ENCODE data around the gene BBS7. TPM values are rescaled to one million over a fixed set of nuclear protein-coding genes. Genes with fewer than 3 reads are reported as not detected.

BBS7 gene, protein sequence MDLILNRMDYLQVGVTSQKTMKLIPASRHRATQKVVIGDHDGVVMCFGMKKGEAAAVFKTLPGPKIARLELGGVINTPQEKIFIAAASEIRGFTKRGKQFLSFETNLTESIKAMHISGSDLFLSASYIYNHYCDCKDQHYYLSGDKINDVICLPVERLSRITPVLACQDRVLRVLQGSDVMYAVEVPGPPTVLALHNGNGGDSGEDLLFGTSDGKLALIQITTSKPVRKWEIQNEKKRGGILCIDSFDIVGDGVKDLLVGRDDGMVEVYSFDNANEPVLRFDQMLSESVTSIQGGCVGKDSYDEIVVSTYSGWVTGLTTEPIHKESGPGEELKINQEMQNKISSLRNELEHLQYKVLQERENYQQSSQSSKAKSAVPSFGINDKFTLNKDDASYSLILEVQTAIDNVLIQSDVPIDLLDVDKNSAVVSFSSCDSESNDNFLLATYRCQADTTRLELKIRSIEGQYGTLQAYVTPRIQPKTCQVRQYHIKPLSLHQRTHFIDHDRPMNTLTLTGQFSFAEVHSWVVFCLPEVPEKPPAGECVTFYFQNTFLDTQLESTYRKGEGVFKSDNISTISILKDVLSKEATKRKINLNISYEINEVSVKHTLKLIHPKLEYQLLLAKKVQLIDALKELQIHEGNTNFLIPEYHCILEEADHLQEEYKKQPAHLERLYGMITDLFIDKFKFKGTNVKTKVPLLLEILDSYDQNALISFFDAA
- 11.9 to 16.1 TPM (median 14.1 TPM) in 5 replicates for total RNA-seq (2022; extraction: Qiagen RNA extraction)

DNA sequence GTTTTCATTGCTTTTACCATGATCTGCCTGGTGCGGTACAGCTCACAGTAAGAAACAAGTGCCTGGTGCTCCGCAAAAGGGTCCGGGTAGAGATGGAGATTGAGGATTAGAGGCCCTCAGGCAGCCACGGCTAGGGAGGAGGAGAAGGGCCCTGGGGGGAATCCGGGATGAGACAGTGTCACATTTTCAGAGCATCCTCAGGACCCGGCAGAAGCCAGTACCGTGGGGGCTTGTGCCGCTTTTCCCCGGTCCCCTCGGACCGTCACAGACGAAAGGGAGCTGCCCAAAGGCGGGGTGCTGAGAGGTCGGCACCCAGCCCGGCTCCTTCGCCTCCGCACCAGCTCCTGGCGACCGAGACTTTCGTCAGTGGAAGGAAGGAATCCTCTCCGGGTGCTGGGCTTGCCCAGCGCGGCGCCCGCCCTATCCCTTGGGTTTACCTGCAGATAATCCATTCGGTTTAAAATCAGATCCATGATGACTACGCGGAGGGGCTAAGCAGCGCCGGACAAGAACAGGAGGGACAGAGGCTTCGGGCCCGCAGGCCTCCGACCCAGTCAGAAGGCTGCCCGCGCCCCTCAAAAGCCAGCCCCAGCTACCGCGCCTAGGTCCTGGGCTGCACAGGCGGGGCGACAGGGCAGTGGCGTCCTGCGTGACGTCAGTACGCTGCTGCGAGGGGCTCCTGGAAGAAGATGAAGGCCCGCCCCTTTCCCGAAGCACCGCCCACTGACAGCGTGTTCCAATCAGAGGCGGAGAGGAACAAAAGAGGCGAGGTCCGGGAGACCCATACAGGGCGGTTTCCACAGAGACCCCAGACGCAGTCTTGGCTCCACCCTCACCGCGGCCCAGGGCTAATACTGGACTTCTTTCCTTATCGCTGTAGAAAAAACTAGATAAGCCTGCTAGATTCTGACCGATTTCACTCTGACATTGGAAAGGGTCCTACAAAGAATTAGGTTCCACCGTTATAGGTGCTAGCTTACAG, at the start of gene BBS7:
BBS7 (minus strand) TSS at position 634 of the 982 bp plus-strand sequence; CDS start at position 473, 161 bp downstream.

DNA sequence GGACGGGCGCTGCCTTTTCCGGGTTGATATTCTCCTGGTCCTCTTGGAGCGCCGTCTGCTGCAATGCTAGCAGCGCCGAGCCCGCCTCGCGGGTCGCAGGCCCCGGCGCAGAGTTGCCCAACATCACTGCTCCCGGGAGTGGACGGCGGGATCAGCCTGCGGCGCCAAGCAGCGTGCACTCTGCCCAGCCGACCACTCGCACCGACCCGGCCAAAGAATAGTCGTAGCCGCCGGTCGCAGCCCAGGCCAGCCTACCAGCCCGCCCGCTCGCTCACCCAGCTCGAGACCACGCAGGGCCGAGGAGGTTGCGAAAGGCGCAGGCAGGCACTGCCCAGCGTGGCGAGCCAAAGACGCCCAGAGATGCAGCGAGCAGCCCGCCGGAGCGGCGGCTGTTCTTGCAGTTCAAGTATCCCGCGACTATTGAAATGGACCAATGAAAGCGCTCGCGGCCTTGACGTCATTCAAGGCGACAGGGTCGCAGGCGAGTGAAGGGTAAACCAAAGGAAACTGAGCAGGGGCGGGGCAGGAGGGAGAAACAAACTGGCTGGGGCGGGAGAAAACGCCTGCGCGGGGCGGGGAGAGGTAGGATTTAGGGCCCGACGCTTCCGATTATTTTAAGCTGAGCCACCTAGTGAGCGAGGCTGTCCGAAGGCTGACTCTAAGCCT, 46.6 kb downstream of the BBS7 start, which contains the start of gene CCNA2:
CCNA2 (minus strand) TSS at position 379 of the 666 bp plus-strand sequence; CDS start at position 124, 255 bp downstream.

DNA sequence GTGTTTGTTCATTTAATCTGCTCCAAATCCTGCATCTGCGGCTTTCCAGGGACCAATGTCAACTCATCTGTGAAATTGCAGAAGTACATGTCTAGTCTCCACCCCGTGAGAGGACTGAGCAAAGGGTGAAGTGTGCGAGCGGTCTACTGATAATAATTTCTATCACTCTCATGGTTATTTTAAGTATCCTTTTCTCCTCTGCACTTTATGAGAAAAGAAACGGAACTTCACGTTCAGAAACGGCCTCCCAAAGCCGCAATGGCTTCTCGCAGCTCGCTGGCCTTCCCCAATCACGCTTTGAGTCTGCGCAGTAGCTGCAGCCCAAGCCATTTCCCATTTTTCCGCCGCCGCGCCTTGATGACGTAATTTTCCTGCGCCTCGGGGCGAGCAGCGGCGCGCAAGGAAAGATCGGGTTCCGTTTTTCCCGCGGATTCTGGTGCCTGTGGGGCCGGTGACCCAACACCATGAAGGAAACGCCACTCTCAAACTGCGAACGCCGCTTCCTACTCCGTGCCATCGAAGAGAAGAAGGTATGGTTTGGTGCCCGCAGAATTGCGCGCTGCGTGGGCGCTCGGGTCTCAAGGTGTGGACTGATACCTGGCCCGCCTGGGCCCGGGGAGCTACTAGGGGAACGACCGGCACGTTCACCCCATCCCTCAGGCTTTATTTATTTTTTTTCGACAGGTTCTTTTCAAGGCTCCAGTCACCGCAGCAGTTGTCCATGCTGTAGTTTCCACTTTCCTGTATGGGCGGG, 69.1 kb downstream of the BBS7 start, which contains the start of gene EXOSC9:
EXOSC9 (plus strand) TSS at position 363 of the 754 bp plus-strand sequence; CDS start at position 465, 102 bp downstream.

Other genes starting within 250 kb of the BBS7 start
- 502 to 676 TPM (median 509 TPM) in 5 replicates for gene ANXA5, start 173.5 kb downstream of the BBS7 start, total RNA-seq (2022; extraction: Qiagen RNA extraction)
- gene SMIM43, start 105.3 kb downstream of the BBS7 start, total RNA-seq (2022; extraction: Qiagen RNA extraction) = 0.21 to 0.48 TPM (median 0.25 TPM) in 5 replicates
- 24.6 to 32.2 TPM (median 27.5 TPM) in 5 replicates for gene EXOSC9, start 69.2 kb downstream of the BBS7 start, total RNA-seq (2022; extraction: Qiagen RNA extraction)
- gene CCNA2, start 46.6 kb downstream of the BBS7 start, total RNA-seq (2022; extraction: Qiagen RNA extraction) = 37.6 to 51.4 TPM (median 45.1 TPM) in 5 replicates
- 0.08 to 0.12 TPM (median 0.10 TPM) in 3 of 5 replicates, not detected in the others for gene TRPC3, start 81.6 kb upstream of the BBS7 start, total RNA-seq (2022; extraction: Qiagen RNA extraction)